ENCODE data around the gene SMIM43. TPM values are rescaled to one million over a fixed set of nuclear protein-coding genes. Genes with fewer than 3 reads are reported as not detected.

SMIM43 gene
- total RNA-seq, 2 experiments from 2014 or later, result not detected

DNA sequence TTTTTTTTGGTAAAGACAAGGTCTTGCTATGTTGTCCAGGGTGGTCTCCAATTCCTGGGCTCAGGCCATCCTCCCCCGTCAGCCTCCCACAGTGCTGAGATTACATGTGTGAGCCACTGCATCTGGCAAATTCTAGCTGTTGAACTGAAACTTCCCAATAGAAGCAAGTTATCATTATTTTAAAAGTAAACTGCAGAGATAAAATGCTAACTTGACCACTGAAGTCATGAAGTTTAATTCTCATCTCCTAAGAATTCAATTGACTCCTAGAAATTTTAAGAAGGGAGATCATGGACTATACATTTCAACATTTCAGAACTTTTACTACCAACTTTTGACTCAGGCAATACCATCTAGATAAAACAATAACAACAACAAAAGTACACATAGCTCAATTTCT, 24.5 kb upstream of the SMIM43 start:
- H3K27me3 Mint-ChIP-seq, result peaks cover 51% of the 10 kb centered on the region
- TF ChIP-seq, protein P1, sequence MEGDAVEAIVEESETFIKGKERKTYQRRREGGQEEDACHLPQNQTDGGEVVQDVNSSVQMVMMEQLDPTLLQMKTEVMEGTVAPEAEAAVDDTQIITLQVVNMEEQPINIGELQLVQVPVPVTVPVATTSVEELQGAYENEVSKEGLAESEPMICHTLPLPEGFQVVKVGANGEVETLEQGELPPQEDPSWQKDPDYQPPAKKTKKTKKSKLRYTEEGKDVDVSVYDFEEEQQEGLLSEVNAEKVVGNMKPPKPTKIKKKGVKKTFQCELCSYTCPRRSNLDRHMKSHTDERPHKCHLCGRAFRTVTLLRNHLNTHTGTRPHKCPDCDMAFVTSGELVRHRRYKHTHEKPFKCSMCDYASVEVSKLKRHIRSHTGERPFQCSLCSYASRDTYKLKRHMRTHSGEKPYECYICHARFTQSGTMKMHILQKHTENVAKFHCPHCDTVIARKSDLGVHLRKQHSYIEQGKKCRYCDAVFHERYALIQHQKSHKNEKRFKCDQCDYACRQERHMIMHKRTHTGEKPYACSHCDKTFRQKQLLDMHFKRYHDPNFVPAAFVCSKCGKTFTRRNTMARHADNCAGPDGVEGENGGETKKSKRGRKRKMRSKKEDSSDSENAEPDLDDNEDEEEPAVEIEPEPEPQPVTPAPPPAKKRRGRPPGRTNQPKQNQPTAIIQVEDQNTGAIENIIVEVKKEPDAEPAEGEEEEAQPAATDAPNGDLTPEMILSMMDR (IDR thresholded peaks at IDR 0.05), result no peak

GRCh38 chr4:121788896-121789295, 23.9 kb upstream of the SMIM43 start:
- Histone ChIP-seq H3K4me1 (ENCODE audit: insufficient read depth, low read length) (no peaks in the 10 kb centered on the region), H3K27me3 (ENCODE audit: control insufficient read depth in 1 of 2, insufficient read depth in 2 of 2, low read length in 2 of 2) (peaks cover 0 to 7% of the 10 kb centered on the region in 2 experiments), H3K27ac (ENCODE audit: low read depth in 1 of 2, low read length in 2 of 2) (no peak overlapping the region), H3K4me3 (ENCODE audit: low read length) (no peak overlapping the region), H3K9me3 (ENCODE audit: control insufficient read depth in 1 of 2, insufficient read depth in 1 of 2, low read length in 2 of 2) (peaks cover 0 to 3% of the 10 kb centered on the region in 2 experiments), H3K36me3 (ENCODE audit: insufficient read depth, low read length) (no peaks in the 10 kb centered on the region)
- DNase-seq, result no peak
- no peaks in the 10 kb centered on the region for H3K9me3 Mint-ChIP-seq
- H3K27me3 Mint-ChIP-seq, result peaks cover 57% of the 10 kb centered on the region
- no peaks in the 10 kb centered on the region for H3K36me3 Mint-ChIP-seq (ENCODE audit: low read depth)
- TF ChIP-seq, protein P1 (IDR thresholded peaks at IDR 0.05), result no peak
- no peak for ATAC-seq (ENCODE audit: poor library complexity)
- H3K4me1 Mint-ChIP-seq (ENCODE audit: low read depth), result no peaks in the 10 kb centered on the region
- ChIA-PET CTCF (no interaction called here), POLR2A (no interaction called here)
- H3K27ac Mint-ChIP-seq, result no peak overlapping the region
- no peak overlapping the region for H3K4me3 Mint-ChIP-seq
- intact Hi-C loops (cut with DNase I, micrococcal nuclease), result no loop called here

More for the DNA sequence above, 24.5 kb upstream of the SMIM43 start:
- Mint-ChIP-seq H3K9me3 (no peaks in the 10 kb centered on the region), H3K27ac (no peak overlapping the region), H3K4me3 (no peak overlapping the region), H3K4me1 (ENCODE audit: low read depth) (no peaks in the 10 kb centered on the region), H3K36me3 (ENCODE audit: low read depth) (no peaks in the 10 kb centered on the region)
- no peak for DNase-seq
- Histone ChIP-seq H3K4me1 (ENCODE audit: insufficient read depth, low read length) (no peaks in the 10 kb centered on the region), H3K9me3 (ENCODE audit: control insufficient read depth in 1 of 2, insufficient read depth in 1 of 2, low read length in 2 of 2) (peaks cover 0 to under 1% of the 10 kb centered on the region in 2 experiments), H3K27me3 (ENCODE audit: control insufficient read depth in 1 of 2, insufficient read depth in 2 of 2, low read length in 2 of 2) (peaks cover 0 to 7% of the 10 kb centered on the region in 2 experiments), H3K27ac (ENCODE audit: low read depth in 1 of 2, low read length in 2 of 2) (no peak overlapping the region), H3K4me3 (ENCODE audit: low read length) (no peak overlapping the region), H3K36me3 (ENCODE audit: insufficient read depth, low read length) (no peaks in the 10 kb centered on the region)
- ATAC-seq (ENCODE audit: poor library complexity), result no peak
- ChIA-PET CTCF (no interaction called here), POLR2A (interaction anchor here (0.9 kb wide), 2 partner anchors 12 to 943 kb away, joined by 3 read pairs; partner anchors contain the start of genes BBS12 and EXOSC9)
- intact Hi-C loops (cut with DNase I, micrococcal nuclease), result no loop called here

GRCh38 chr4:121786221-121786620, 21.3 kb upstream of the SMIM43 start:
- no peak overlapping the region for H3K4me3 Mint-ChIP-seq
- H3K4me1 ChIP-seq (ENCODE audit: insufficient read depth, low read length), result no peaks in the 10 kb centered on the region
- TF ChIP-seq, protein P1 (IDR thresholded peaks at IDR 0.05), result no peak
- no peak overlapping the region for H3K4me3 ChIP-seq (ENCODE audit: low read length)
- H3K9me3 Mint-ChIP-seq, result no peaks in the 10 kb centered on the region
- no peak for DNase-seq
- POLR2A ChIA-PET, result no interaction called here
- no peak for ATAC-seq (ENCODE audit: poor library complexity)
- no peaks in the 10 kb centered on the region for H3K4me1 Mint-ChIP-seq (ENCODE audit: low read depth)
- peaks cover 0 to 3% of the 10 kb centered on the region in 2 experiments for H3K9me3 ChIP-seq (ENCODE audit: control insufficient read depth in 1 of 2, insufficient read depth in 1 of 2, low read length in 2 of 2)
- H3K36me3 ChIP-seq (ENCODE audit: insufficient read depth, low read length), result no peaks in the 10 kb centered on the region
- H3K27me3 ChIP-seq (ENCODE audit: control insufficient read depth in 1 of 2, insufficient read depth in 2 of 2, low read length in 2 of 2), result peaks cover 0 to 7% of the 10 kb centered on the region in 2 experiments
- CTCF ChIA-PET, result no interaction called here
- H3K36me3 Mint-ChIP-seq (ENCODE audit: low read depth), result no peaks in the 10 kb centered on the region
- no peak overlapping the region for H3K27ac ChIP-seq (ENCODE audit: low read depth in 1 of 2, low read length in 2 of 2)
- intact Hi-C loops (cut with DNase I, micrococcal nuclease), result no loop called here
- no peak overlapping the region for H3K27ac Mint-ChIP-seq
- H3K27me3 Mint-ChIP-seq, result peaks cover 71% of the 10 kb centered on the region

Measured in CD4-positive, alpha-beta T cell (primary cell).